Measurements from ENCODE around the gene FAM114A1. TPM values are rescaled to one million over a fixed set of nuclear protein-coding genes. Genes with fewer than 3 reads are reported as not detected.

The FAM114A1 gene
- polyA plus RNA-seq, 1 donor: 37.5 TPM

Other genes starting within 250 kb of the FAM114A1 start
- gene KLF3, start 203.6 kb upstream of the FAM114A1 start, polyA plus RNA-seq (ENCODE audit: insufficient read length): 65.4 TPM
- 0.40 TPM for gene TLR10, start 84.8 kb upstream of the FAM114A1 start, polyA plus RNA-seq (ENCODE audit: insufficient read length)
- gene TLR1, start 63.0 kb upstream of the FAM114A1 start, polyA plus RNA-seq (ENCODE audit: insufficient read length): 4.3 TPM
- 1.0 TPM for gene TLR6, start 11.0 kb upstream of the FAM114A1 start, polyA plus RNA-seq (ENCODE audit: insufficient read length)
- gene TMEM156, start 164.6 kb downstream of the FAM114A1 start, polyA plus RNA-seq (ENCODE audit: insufficient read length): 3.0 TPM
- 48.2 TPM for gene KLHL5, start 194.4 kb downstream of the FAM114A1 start, polyA plus RNA-seq (ENCODE audit: insufficient read length)

All from left kidney (tissue), 1 donor.